Stimulated activated naive CD8-positive, alpha-beta T cell treated with anti-CD3 and anti-CD28 coated beads, Interleukin-15, Interleukin-2, amounts not matched to agents 100 ng/mL and 50 ng/mL, for 24 hours (primary cell): ENCODE measurements around the gene NPAS3.

ENCODE experiments used
- H3K27ac Mint-ChIP-seq: one replicate; pipeline ENCODE4 v1.8.0; 2021; ENCODE audit warnings: mild to moderate bottlenecking, mixed read lengths
- H3K27me3 Mint-ChIP-seq: one replicate; pipeline ENCODE4 v1.8.0; 2021; ENCODE audit warnings: mixed read lengths
- H3K36me3 Mint-ChIP-seq: one replicate; pipeline ENCODE4 v1.8.0; 2021; ENCODE audit warnings: low read depth, mixed read lengths
- H3K4me1 Mint-ChIP-seq: one replicate; pipeline ENCODE4 v1.8.0; 2021; ENCODE audit warnings: low read depth, mixed read lengths
- H3K4me3 Mint-ChIP-seq: one replicate; pipeline ENCODE4 v1.8.0; 2021; ENCODE audit warnings: mild to moderate bottlenecking, mixed read lengths
- H3K9me3 Mint-ChIP-seq: one replicate; pipeline ENCODE4 v1.8.0; 2021; ENCODE audit warnings: mixed read lengths

Gene NPAS3

DNA sequence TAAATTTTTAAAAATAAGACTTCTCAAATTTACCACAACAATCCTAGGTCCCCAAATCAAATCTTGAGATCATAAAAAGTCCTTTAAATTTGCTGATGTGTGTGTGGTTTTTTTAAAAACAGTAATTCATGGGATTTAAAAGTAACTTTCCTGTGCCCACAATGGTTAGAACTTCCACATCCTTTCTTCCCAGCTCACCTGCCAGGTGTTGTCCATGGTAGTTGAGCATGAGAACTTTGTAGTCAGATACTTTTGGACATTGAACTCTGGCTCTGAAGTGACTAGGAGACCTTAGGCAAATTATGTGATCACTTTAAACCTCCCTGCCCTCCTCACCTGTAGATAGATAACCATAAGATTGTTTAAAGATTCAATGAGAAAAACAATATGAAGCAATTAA is 253.2 kb downstream of the NPAS3 start:
- Mint-ChIP-seq H3K4me1 (no peaks in the 10 kb centered on the region), H3K4me3 (no peak overlapping the region), H3K36me3 (no peaks in the 10 kb centered on the region), H3K9me3 (no peaks in the 10 kb centered on the region), H3K27ac (no peak overlapping the region), H3K27me3 (no peaks in the 10 kb centered on the region)

DNA sequence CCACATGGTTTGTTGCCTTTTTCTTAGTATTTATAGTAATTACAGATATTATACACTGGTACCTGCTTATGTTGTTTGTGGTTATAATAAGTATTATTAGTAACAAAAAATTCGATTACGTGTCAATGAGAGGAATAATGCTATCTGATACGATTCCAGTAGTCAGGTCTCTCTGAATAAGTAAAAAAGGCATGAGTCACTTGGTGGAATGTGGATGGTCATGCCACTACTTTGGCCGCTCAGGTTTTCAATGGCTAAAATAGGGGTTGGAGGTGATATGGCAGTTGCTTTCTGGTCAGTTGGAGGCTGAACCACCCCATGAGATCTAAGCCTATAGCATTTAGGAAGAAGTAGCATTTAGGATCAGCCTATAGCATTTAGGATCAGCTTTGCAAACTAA is 255.9 kb downstream of the NPAS3 start:
- Mint-ChIP-seq H3K4me3 (no peak overlapping the region), H3K27ac (no peak overlapping the region), H3K36me3 (no peaks in the 10 kb centered on the region), H3K27me3 (no peaks in the 10 kb centered on the region), H3K4me1 (no peaks in the 10 kb centered on the region), H3K9me3 (no peaks in the 10 kb centered on the region)

DNA sequence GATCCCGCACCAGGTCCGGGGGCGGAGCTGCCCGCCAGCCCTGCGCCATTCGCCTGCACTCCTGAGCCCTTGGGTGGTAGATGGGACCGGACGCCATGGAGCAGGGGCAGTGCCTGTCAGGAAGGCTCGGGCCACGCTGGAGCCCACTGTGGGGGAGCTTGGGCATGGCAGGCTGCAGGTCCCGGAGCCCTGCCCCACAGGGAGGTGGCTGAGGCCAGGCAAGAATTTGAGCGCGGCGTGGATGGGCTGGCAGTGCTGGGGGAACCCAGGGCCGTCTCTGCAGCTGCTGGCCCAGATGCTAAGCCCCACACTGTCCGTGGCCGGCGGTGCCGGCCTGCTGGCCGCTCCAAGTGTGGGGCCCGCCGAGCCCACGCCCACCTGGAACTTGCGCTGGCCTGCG is 260.0 kb downstream of the NPAS3 start:
- Mint-ChIP-seq H3K9me3 (no peaks in the 10 kb centered on the region), H3K27ac (no peak overlapping the region), H3K36me3 (no peaks in the 10 kb centered on the region), H3K27me3 (no peaks in the 10 kb centered on the region), H3K4me1 (no peaks in the 10 kb centered on the region), H3K4me3 (no peak overlapping the region)

GRCh38 chr14:33201116-33201515 is 262.4 kb downstream of the NPAS3 start:
- no peaks in the 10 kb centered on the region for H3K9me3 Mint-ChIP-seq
- H3K4me3 Mint-ChIP-seq, result no peak overlapping the region
- no peaks in the 10 kb centered on the region for H3K36me3 Mint-ChIP-seq
- H3K4me1 Mint-ChIP-seq, result no peaks in the 10 kb centered on the region
- H3K27me3 Mint-ChIP-seq, result no peaks in the 10 kb centered on the region
- no peak overlapping the region for H3K27ac Mint-ChIP-seq

DNA sequence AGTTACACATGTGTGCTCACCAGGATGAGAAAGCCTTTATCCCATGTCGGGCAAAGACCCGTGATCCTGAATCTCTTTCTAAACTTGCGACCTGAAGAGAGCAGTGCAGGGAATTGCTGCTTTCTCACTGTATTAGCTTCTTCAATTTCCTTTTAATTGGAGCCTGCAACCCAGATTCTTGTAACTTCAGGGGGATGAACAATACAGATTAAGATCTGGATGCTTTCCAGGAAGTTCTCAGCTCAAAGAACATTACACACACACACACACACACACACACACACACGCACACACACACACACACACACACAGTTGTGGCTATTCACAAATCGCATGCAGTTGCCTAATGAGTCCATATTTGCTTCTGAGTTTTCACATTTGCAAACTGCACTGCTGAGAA is 268.3 kb downstream of the NPAS3 start:
- Mint-ChIP-seq H3K9me3 (no peaks in the 10 kb centered on the region), H3K36me3 (no peaks in the 10 kb centered on the region), H3K27me3 (no peaks in the 10 kb centered on the region), H3K4me1 (no peaks in the 10 kb centered on the region), H3K27ac (no peak overlapping the region), H3K4me3 (no peak overlapping the region)

DNA sequence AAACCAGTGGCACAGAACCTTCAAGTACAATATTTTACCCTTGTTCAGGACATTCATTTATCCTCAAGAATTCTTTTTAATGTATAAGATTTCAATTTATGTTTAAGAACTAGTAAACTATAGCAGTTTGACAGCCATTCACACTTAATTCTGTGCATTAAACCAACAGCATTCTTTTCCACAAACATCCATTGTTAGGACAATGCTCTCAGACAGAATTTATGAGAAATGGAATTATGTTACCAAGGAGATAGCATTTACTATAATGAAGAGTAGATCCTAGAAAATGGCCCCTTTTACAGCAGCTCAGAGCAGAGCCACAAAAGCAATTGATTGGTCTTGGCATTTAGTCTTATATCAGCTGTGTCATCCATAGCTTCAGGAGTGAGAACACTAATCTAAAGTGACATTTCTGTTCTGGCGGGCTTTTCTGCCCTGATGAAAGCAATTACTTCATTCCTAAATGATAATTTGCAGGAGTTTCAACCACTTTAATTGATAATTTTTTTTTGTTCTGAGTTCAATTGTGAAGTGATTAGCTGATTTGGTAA is 268.9 kb downstream of the NPAS3 start:
- no peaks in the 10 kb centered on the region for H3K27me3 Mint-ChIP-seq
- no peak overlapping the region for H3K27ac Mint-ChIP-seq
- H3K36me3 Mint-ChIP-seq, result no peaks in the 10 kb centered on the region
- H3K4me1 Mint-ChIP-seq, result no peaks in the 10 kb centered on the region
- H3K9me3 Mint-ChIP-seq, result no peaks in the 10 kb centered on the region
- H3K4me3 Mint-ChIP-seq, result no peak overlapping the region

GRCh38 chr14:33210311-33210710 is 271.6 kb downstream of the NPAS3 start:
- Mint-ChIP-seq H3K9me3 (no peaks in the 10 kb centered on the region), H3K27me3 (no peaks in the 10 kb centered on the region), H3K27ac (no peak overlapping the region), H3K4me3 (no peak overlapping the region), H3K4me1 (no peaks in the 10 kb centered on the region), H3K36me3 (no peaks in the 10 kb centered on the region)

GRCh38 chr14:33218026-33218425 is 279.3 kb downstream of the NPAS3 start:
- Mint-ChIP-seq H3K27ac (no peak overlapping the region), H3K27me3 (no peaks in the 10 kb centered on the region), H3K9me3 (no peaks in the 10 kb centered on the region), H3K36me3 (no peaks in the 10 kb centered on the region), H3K4me1 (no peaks in the 10 kb centered on the region), H3K4me3 (no peak overlapping the region)

- no peak overlapping the region for H3K27ac Mint-ChIP-seq
- no peaks in the 10 kb centered on the region for H3K4me1 Mint-ChIP-seq
- H3K9me3 Mint-ChIP-seq, result no peaks in the 10 kb centered on the region
- no peaks in the 10 kb centered on the region for H3K27me3 Mint-ChIP-seq
- no peak overlapping the region for H3K4me3 Mint-ChIP-seq
- H3K36me3 Mint-ChIP-seq, result no peaks in the 10 kb centered on the region
Measured at GRCh38 chr14:33219957-33220356, 281.3 kb downstream of the NPAS3 start.

GRCh38 chr14:33229269-33229929 is 290.7 kb downstream of the NPAS3 start:
- H3K4me3 Mint-ChIP-seq, result no peak overlapping the region
- no peaks in the 10 kb centered on the region for H3K27me3 Mint-ChIP-seq

DNA sequence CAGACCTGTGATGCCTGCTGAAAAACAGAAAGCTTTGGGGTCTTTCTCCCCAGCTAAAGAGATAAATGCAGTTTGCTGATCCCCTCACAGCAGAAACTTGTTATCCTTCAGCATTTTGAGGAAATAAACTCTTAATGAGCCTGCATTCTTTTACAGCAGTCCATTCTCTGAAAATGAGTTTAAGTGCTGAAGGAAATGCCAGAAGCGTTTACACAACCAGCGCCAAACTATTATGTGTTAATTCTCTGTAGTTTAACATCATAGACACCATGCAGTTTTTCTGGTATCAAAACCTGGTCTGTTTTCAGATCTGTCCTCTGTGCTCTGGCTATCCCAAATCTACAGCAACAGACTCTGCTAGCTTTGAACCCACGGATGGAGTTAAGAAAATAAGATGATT is 291.3 kb downstream of the NPAS3 start:
- no peaks in the 10 kb centered on the region for H3K9me3 Mint-ChIP-seq

More at GRCh38 chr14:33229269-33229929, 290.7 kb downstream of the NPAS3 start:
- Mint-ChIP-seq H3K27ac (no peak overlapping the region), H3K9me3 (no peaks in the 10 kb centered on the region), H3K36me3 (no peaks in the 10 kb centered on the region), H3K4me1 (no peaks in the 10 kb centered on the region)

DNA sequence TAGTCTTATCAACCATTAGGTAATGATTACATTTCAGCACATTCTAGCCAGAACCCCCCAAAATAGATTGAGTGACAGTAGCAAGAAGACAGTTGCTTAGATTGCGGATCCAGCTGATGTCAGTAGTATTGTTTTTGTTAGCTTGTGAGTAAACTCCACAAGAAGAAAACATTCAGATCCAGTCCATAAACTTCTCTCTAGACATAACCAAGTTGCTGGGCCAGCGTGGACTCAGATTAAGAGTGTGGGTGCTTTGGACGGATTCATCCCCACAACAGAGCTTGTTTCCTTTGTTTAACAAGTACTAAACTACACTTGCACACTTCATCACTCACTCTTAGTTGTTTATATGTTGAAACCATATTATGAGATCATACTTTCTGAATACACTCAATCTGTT is 293.4 kb downstream of the NPAS3 start:
- Mint-ChIP-seq H3K27me3 (peaks cover 4% of the 10 kb centered on the region), H3K27ac (no peak overlapping the region), H3K4me3 (no peak overlapping the region), H3K4me1 (no peaks in the 10 kb centered on the region), H3K36me3 (no peaks in the 10 kb centered on the region), H3K9me3 (no peaks in the 10 kb centered on the region)

More for the DNA sequence above, 291.3 kb downstream of the NPAS3 start:
- Mint-ChIP-seq H3K27ac (no peak overlapping the region), H3K4me1 (no peaks in the 10 kb centered on the region), H3K4me3 (no peak overlapping the region), H3K36me3 (no peaks in the 10 kb centered on the region), H3K27me3 (peaks cover under 1% of the 10 kb centered on the region)

DNA sequence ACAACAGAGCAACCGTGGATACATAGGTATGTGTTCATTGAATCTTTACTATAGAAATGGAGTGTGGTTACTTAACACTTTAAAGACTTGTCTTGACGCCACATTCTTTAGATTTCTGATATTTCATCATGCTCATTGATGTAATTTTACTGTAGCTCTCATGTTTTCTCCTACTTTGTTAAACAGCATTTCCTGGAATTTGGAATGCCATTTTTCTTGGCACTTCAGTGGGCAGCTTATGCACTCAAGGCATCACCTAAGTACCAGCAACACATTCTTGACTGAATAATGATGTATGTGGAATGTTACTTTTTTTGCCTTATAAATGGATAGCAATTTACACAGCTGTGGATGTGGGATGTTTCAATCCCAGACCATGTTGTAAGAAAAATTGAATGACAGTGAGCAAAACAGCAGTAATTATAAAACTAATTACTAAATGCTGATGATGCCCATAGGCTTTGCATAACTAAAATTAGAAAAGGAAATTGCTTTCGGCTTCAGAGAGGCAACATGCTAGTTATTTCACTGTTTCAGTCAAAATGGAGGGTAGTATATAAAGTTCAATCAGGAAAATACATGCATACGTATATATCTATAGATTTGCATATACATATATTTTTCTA is 298.5 kb downstream of the NPAS3 start:
- H3K36me3 Mint-ChIP-seq, result no peaks in the 10 kb centered on the region

GRCh38 chr14:33239465-33239864 is 300.8 kb downstream of the NPAS3 start:
- Mint-ChIP-seq H3K4me1 (no peaks in the 10 kb centered on the region), H3K27me3 (peaks cover 4% of the 10 kb centered on the region), H3K9me3 (no peaks in the 10 kb centered on the region)

More for the DNA sequence above, 298.5 kb downstream of the NPAS3 start:
- H3K4me3 Mint-ChIP-seq, result no peak overlapping the region
- no peaks in the 10 kb centered on the region for H3K9me3 Mint-ChIP-seq
- H3K4me1 Mint-ChIP-seq, result no peaks in the 10 kb centered on the region
- H3K27me3 Mint-ChIP-seq, result peaks cover 4% of the 10 kb centered on the region
- no peak overlapping the region for H3K27ac Mint-ChIP-seq

GRCh38 chr14:33240466-33240865 is 301.8 kb downstream of the NPAS3 start:
- H3K9me3 Mint-ChIP-seq, result no peaks in the 10 kb centered on the region
- no peak overlapping the region for H3K27ac Mint-ChIP-seq
- no peaks in the 10 kb centered on the region for H3K36me3 Mint-ChIP-seq
- no peaks in the 10 kb centered on the region for H3K27me3 Mint-ChIP-seq
- no peak overlapping the region for H3K4me3 Mint-ChIP-seq
- H3K4me1 Mint-ChIP-seq, result no peaks in the 10 kb centered on the region

More at GRCh38 chr14:33239465-33239864, 300.8 kb downstream of the NPAS3 start:
- Mint-ChIP-seq H3K36me3 (no peaks in the 10 kb centered on the region), H3K4me3 (no peak overlapping the region), H3K27ac (no peak overlapping the region)

- H3K4me3 Mint-ChIP-seq, result no peak overlapping the region
- no peaks in the 10 kb centered on the region for H3K27me3 Mint-ChIP-seq
- H3K36me3 Mint-ChIP-seq, result no peaks in the 10 kb centered on the region
- no peak overlapping the region for H3K27ac Mint-ChIP-seq
- H3K4me1 Mint-ChIP-seq, result no peaks in the 10 kb centered on the region
- no peaks in the 10 kb centered on the region for H3K9me3 Mint-ChIP-seq
Measured at GRCh38 chr14:33241331-33241730, 302.7 kb downstream of the NPAS3 start.
